ENCODE data around the gene GALNT15.

GALNT15 gene

DNA sequence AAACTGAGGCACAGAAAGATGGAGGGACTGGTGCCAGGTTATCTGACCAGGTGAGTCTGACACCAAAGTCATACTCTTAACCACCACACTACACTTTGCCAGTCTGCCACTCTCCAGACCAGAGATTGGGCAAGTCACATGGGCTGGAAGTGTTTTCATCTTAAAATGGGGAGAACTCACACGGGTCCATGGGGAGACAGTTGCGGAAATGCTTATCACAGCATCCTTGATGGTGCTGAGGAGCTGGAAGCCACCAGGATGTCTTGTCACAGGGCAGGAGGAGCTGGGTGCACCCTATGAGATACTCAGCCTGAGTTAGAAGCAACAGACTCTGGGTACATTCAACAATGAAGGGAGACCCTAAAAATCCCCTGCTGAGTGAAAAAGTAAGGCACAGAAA is 4.8 kb downstream of the GALNT15 start:
- DNase-seq (ENCODE audit: low read depth): no peak
- TF ChIP-seq CTCF (IDR thresholded peaks at IDR 0.05; ENCODE audit: control insufficient read depth, extremely low read depth, insufficient read depth): no peak
- no peak overlapping the region for H3K4me3 ChIP-seq (ENCODE audit: low read depth, low read length)

GRCh38 chr3:16179771-16180736 is 5.6 kb downstream of the GALNT15 start:
- no peak for TF ChIP-seq CTCF (IDR thresholded peaks at IDR 0.05; ENCODE audit: control insufficient read depth, extremely low read depth, insufficient read depth)
- H3K4me3 ChIP-seq (ENCODE audit: low read depth, low read length): no peak overlapping the region
- no peak for DNase-seq (ENCODE audit: low read depth)

GRCh38 chr3:16180737-16181134 is 6.3 kb downstream of the GALNT15 start:
- H3K4me3 ChIP-seq (ENCODE audit: low read depth, low read length): no peak overlapping the region
- DNase-seq (ENCODE audit: low read depth): no peak
- TF ChIP-seq CTCF (IDR thresholded peaks at IDR 0.05; ENCODE audit: control insufficient read depth, extremely low read depth, insufficient read depth): no peak

GRCh38 chr3:16181361-16181760 is 6.9 kb downstream of the GALNT15 start:
- TF ChIP-seq CTCF (IDR thresholded peaks at IDR 0.05; ENCODE audit: control insufficient read depth, extremely low read depth, insufficient read depth): no peak
- DNase-seq (ENCODE audit: low read depth): no peak
- H3K4me3 ChIP-seq (ENCODE audit: low read depth, low read length): no peak overlapping the region

DNA sequence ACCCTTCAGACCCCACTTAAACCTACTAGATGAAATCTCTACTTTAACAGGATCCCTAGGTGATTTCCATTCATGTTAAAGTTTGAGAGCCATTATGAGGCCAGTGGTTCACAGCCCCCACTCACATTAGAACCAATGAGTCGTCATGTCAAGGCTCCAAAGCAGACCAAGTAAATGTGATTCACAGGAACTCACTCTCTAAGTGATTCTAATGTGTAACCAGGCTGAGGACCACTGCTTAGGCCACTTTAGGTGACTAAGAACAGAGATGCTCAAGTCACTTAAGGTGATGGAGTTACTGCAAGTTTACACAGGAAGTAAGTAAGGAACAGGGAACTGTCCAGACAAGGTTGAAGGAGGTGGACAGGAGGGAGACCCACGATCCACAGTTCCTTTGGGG is 7.7 kb downstream of the GALNT15 start:
- no peak for DNase-seq (ENCODE audit: low read depth)
- TF ChIP-seq CTCF (IDR thresholded peaks at IDR 0.05; ENCODE audit: control insufficient read depth, extremely low read depth, insufficient read depth): no peak
- H3K4me3 ChIP-seq (ENCODE audit: low read depth, low read length): no peak overlapping the region

DNA sequence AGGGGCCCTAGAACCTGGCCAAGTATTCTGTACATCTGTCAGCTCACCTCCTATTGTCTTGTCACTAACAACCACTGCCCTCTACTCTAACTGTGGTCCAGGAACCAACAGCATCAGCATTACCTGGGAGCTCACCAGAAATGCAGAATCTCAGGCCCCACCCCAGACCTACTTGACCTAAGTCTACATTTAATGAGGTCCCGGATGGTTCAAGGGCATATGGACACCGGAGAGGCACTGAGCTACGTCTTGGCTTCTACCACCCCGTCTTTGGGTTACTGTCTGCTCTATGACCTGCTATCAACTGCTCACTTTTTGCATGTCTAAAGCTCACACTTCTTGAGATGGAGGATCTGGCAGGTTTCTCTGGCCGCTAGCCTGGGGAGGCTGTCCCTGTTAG is 8.1 kb downstream of the GALNT15 start:
- no peak for DNase-seq (ENCODE audit: low read depth)
- no peak for TF ChIP-seq CTCF (IDR thresholded peaks at IDR 0.05; ENCODE audit: control insufficient read depth, extremely low read depth, insufficient read depth)
- H3K4me3 ChIP-seq (ENCODE audit: low read depth, low read length): no peak overlapping the region

- no peak overlapping the region for H3K4me3 ChIP-seq (ENCODE audit: low read depth, low read length)
- no peak for TF ChIP-seq CTCF (IDR thresholded peaks at IDR 0.05; ENCODE audit: control insufficient read depth, extremely low read depth, insufficient read depth)
- DNase-seq (ENCODE audit: low read depth): no peak
These were observed 8.6 kb downstream of the GALNT15 start for GRCh38 chr3:16183082-16183481.

Measured in LNCaP clone FGC (cell line).